HFFc6 (cell line): ENCODE data around the gene TMC1. TPM values are rescaled to one million over a fixed set of nuclear protein-coding genes. Genes with fewer than 3 reads are reported as not detected.

ENCODE experiments used
- DNase-seq: peaks from one replicate; pipeline ENCODE4 v3.0.0-alpha.2; 2018
- H3K27ac Mint-ChIP-seq: 2 replicates; pipeline ENCODE4 v1.8.0; 2020; ENCODE audit warnings: mild to moderate bottlenecking, mixed read lengths
- H3K27me3 Mint-ChIP-seq: 2 replicates; pipeline ENCODE4 v1.8.0; 2021; ENCODE audit warnings: mild to moderate bottlenecking, moderate library complexity, mixed read lengths; ENCODE audit not compliant: insufficient read depth
- H3K36me3 Mint-ChIP-seq: 2 replicates; pipeline ENCODE4 v1.8.0; 2021; ENCODE audit warnings: low read depth, mixed read lengths
- H3K4me1 Mint-ChIP-seq: 2 replicates; pipeline ENCODE4 v1.8.0; 2020; ENCODE audit warnings: low read depth, mixed read lengths
- H3K4me3 Mint-ChIP-seq: 2 replicates; pipeline ENCODE4 v1.8.0; 2020; ENCODE audit warnings: mild to moderate bottlenecking, moderate library complexity, mixed read lengths
- H3K9me3 Mint-ChIP-seq: 2 replicates; pipeline ENCODE4 v1.8.0; 2020; ENCODE audit warnings: mild to moderate bottlenecking, mixed read lengths
- total RNA-seq, 6 experiments: library from RNA; stranded (reverse); fragmentation: NEBNext Ultra II Directional; extraction: Animal tissue kit (Norgen Biotek cat#: 25700); gene quantifications; 2 replicates in 1 of 6; 3 replicates in 5 of 6; pipeline ENCODE4 v1.2.3, GENCODE V29; 2021
- TF ChIP-seq, protein P1 (sequence below): fragments of 200-600 bp; sonication (generic); IDR thresholded peaks from 2 replicates; pipeline ENCODE4 v1.5.0; 2021; ENCODE audit warnings: antibody characterized with exemption, mild to moderate bottlenecking

The TMC1 gene
- total RNA-seq, 6 experiments from 2014 or later, result 0.09 to 1.1 (median 0.65) TPM

DNA sequence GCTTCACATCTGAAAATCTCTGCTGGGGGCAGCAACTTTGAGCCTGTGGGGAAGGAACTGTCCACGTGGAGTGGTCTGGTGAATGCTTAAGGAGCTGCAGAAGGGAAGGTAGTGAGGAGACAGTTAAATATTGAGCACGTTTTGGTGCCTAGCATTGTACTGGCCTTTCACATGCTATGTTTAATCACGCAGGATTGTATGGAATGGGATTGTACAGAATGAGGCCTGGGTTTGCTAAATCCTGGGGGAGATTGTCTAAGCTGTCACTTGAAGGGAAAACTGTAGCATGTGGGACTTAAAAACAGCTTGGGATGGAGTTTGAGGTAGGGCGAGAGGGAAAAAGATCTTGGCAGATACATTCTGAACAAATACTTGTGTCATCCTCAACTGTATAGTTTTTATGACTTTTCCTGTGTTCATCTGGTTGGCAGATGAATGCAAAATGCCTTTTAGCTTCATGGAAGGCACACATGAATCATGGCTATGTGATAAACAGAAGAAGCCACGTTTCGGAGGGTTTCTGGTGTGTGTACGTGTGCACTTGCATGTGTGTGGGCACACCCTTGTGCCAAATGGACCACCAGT lies 106.6 kb downstream of the TMC1 start:
- no peak overlapping the region for H3K4me3 Mint-ChIP-seq
- TF ChIP-seq, protein P1, sequence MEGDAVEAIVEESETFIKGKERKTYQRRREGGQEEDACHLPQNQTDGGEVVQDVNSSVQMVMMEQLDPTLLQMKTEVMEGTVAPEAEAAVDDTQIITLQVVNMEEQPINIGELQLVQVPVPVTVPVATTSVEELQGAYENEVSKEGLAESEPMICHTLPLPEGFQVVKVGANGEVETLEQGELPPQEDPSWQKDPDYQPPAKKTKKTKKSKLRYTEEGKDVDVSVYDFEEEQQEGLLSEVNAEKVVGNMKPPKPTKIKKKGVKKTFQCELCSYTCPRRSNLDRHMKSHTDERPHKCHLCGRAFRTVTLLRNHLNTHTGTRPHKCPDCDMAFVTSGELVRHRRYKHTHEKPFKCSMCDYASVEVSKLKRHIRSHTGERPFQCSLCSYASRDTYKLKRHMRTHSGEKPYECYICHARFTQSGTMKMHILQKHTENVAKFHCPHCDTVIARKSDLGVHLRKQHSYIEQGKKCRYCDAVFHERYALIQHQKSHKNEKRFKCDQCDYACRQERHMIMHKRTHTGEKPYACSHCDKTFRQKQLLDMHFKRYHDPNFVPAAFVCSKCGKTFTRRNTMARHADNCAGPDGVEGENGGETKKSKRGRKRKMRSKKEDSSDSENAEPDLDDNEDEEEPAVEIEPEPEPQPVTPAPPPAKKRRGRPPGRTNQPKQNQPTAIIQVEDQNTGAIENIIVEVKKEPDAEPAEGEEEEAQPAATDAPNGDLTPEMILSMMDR, result no peak
- no peaks in the 10 kb centered on the region for H3K27me3 Mint-ChIP-seq
- peaks cover 16% of the 10 kb centered on the region for H3K9me3 Mint-ChIP-seq
- DNase-seq, result no peak
- peaks cover 10% of the 10 kb centered on the region for H3K4me1 Mint-ChIP-seq
- H3K27ac Mint-ChIP-seq, result peak overlapping the region; percentile 5; the same call in 1 of the 2 replicates
- peaks cover 11% of the 10 kb centered on the region for H3K36me3 Mint-ChIP-seq

DNA sequence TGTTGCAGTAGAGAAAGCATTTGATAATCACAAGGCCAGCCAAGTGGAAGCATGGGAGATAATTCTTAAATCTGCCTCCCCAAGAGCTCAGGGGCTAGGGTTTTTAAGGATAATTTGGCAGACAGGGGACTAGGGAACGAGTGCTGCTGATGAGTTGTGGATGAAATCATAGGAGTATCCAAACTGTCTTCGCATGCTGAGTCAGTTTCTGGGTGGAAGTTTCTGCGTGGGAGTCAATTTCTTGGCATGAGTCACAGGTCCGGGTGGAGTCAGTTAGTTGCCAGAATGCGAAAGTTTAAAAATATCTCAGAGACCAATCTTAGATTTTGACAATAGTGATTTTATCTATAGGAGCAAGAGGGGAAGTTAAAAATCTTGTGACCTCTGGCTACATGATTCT lies 112.6 kb downstream of the TMC1 start:
- TF ChIP-seq, protein P1, result no peak
- Mint-ChIP-seq H3K4me3 (no peak overlapping the region), H3K27me3 (peaks cover 2% of the 10 kb centered on the region; the same call in 1 of the 2 replicates), H3K27ac (no peak overlapping the region), H3K4me1 (peaks cover 12% of the 10 kb centered on the region), H3K36me3 (peaks cover 22% of the 10 kb centered on the region), H3K9me3 (peaks cover 28% of the 10 kb centered on the region)
- peak; percentile 64 for DNase-seq

DNA sequence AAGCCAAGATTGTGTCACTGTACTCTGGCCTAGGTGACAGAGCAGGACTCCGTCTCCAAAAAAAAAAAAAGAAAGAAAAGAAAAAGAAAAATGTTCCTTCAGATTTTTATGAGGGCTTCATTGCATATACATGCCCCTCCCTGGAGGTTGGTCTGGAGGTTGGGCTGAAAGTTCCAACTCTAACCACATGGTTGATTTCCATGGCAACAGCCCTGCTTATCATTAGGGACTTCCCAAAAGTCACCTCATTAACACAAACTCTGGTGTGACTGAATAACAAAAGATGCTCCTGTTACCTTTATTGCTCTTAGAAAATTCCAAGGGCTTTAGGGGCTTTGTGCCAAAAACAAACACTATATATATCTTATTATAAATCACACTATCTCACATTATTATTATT lies 113.8 kb downstream of the TMC1 start:
- H3K27ac Mint-ChIP-seq, result no peak overlapping the region
- H3K36me3 Mint-ChIP-seq, result peaks cover 22% of the 10 kb centered on the region
- no peak overlapping the region for H3K4me3 Mint-ChIP-seq
- TF ChIP-seq, protein P1, result no peak
- peaks cover 2% of the 10 kb centered on the region; the same call in 1 of the 2 replicates for H3K27me3 Mint-ChIP-seq
- peaks cover 12% of the 10 kb centered on the region for H3K4me1 Mint-ChIP-seq
- H3K9me3 Mint-ChIP-seq, result peaks cover 28% of the 10 kb centered on the region
- DNase-seq, result no peak

DNA sequence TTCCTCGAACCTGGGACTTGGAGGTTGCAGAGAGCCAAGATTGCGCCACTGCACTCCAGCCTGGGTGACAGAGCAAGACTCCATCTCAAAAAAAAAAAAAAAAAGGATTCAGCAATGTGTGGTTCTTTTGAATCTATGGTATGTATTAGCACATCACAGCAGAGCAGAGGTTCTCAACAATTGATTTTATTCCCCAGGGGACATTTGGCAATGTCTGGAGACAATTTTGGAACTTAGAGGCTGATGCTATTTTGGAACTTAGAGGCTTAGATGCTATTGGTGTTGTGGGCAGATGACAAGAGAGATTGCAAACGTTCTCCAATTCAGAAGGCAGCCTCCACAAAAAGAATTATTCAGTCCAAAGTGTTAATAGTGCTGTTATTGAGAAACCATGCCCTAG lies 115.2 kb downstream of the TMC1 start:
- Mint-ChIP-seq H3K9me3 (peaks cover 25% of the 10 kb centered on the region), H3K4me1 (peaks cover 12% of the 10 kb centered on the region), H3K4me3 (no peak overlapping the region), H3K27ac (no peak overlapping the region), H3K36me3 (peaks cover 22% of the 10 kb centered on the region), H3K27me3 (peaks cover 2% of the 10 kb centered on the region; the same call in 1 of the 2 replicates)
- DNase-seq, result no peak
- TF ChIP-seq, protein P1, result no peak

DNA sequence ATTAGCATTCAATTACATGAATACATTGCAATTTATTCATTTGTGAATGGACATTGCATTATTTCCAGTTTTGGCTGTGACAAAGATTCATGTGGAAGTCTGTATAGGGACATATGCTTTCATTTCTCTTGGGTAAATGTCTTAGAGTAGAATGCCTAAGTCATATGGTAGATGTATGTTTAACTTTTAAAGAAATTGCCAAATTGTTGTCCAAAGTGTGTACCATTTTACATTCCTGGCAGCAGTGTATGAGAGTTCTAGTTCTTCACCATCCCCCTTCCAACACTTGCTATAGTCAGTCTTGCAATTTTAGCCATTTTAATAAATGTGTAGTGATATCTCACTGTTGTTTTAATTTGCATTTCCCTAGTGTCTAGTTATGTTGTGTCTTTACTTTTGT lies 122.2 kb downstream of the TMC1 start:
- Mint-ChIP-seq H3K36me3 (no peaks in the 10 kb centered on the region), H3K9me3 (no peaks in the 10 kb centered on the region), H3K4me3 (no peak overlapping the region), H3K27ac (no peak overlapping the region), H3K27me3 (no peaks in the 10 kb centered on the region), H3K4me1 (no peaks in the 10 kb centered on the region)
- no peak for DNase-seq
- TF ChIP-seq, protein P1, result no peak
